ENCODE results near the gene TNNT2. TPM values are rescaled to one million over a fixed set of nuclear protein-coding genes. Genes with fewer than 3 reads are reported as not detected.

TNNT2 gene
- total and polyA plus RNA-seq, 2 of the 4 experiments (the other 2 are of a cell fraction), result 0.18 to 1.2 TPM

DNA sequence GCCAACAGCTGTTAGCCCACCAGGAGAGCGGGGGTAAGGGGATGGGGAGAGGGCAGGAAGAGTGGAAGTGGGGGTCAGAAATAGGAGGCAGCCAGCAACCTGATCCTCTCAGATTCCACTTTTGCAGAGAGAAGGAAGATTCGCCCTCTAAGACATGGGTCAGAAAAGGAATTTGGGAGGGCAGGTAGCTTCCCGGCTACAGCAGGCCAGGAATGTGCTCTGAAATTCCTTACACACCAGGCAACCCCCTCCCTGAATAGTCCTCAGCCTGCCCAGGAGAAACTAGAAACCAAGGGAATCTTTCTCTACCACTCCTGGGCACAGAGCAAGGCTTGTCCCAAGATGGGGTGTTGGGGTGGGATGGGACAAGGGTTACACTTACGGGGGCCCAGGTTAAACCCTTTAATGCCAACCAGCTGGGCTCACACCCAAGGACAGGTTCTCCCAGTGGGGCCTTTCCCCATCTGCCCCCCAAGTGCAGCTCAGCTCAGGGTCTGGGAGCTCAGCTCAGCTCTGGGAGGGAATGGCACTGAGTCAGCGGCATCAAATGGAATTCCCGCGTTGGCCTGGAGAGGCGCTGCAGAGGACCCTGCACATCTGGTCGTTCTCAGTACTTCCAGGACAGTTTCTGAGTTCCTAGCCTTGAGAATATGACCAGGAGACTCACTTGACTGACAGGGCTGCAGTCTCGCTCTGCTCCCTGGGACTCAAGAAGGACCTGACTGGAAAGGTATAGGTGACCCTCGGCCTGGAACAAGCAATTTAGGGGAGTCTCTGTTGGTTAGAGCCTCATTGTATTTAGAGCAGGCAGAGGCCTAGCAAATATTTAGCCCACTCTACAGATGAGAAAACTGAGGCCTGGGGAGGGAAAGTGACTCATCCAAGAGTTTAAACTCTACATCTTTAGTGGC, 761 bp downstream of the TNNT2 start:
- Histone ChIP-seq H2AK5ac (ENCODE audit: low read depth, low read length) (no peak overlapping the region), H3K4ac (ENCODE audit: low read depth, low read length) (no peak overlapping the region), H3K56ac (ENCODE audit: extremely low read depth, insufficient read depth, low read length) (no peak overlapping the region), H2AFZ (replicated peaks; ENCODE audit: low read length, poor library complexity) (peak overlapping the region; percentile 60), H3K27ac (ENCODE audit: insufficient read depth, low read length) (no peak overlapping the region), H2BK5ac (ENCODE audit: low read depth, low read length, poor library complexity, severe bottlenecking) (no peak overlapping the region), H3K4me1 (ENCODE audit: control insufficient read depth, insufficient read depth, low read length) (peaks cover 11% of the 10 kb centered on the region; the same call in 1 of the 2 replicates), H2BK120ac (ENCODE audit: low read depth, low read length) (no peak overlapping the region), H4K20me1 (ENCODE audit: insufficient read depth, low read length) (no peaks in the 10 kb centered on the region), H3K9me3 (ENCODE audit: control insufficient read depth, insufficient read depth, low read length) (no peaks in the 10 kb centered on the region; the same call in 1 of the 2 replicates), H3K18ac (ENCODE audit: low read depth, low read length) (no peak overlapping the region; the same call in 1 of the 2 replicates), H3K9me1 (ENCODE audit: insufficient read depth, low read length) (no peaks in the 10 kb centered on the region), H2AK9ac (replicated peaks; ENCODE audit: low read depth, low read length, poor library complexity) (no peak overlapping the region), H3K79me1 (ENCODE audit: low read depth in 1 of 2, low read length in 2 of 2) (no peaks in the 10 kb centered on the region), H3K4me3 (ENCODE audit: insufficient read depth, low read depth, low read length) (no peak overlapping the region), H2BK15ac (ENCODE audit: low read depth, low read length) (no peak overlapping the region; the same call in 2 of the 3 replicates), H3K27me3 (ENCODE audit: control insufficient read depth, insufficient read depth, low read length) (peaks cover 44% of the 10 kb centered on the region), H3K9ac (ENCODE audit: low read depth, low read length) (no peak overlapping the region), H3K4me2 (ENCODE audit: low read depth, low read length) (no peak overlapping the region), H2BK20ac (ENCODE audit: low read depth, low read length) (no peak overlapping the region), H4K8ac (ENCODE audit: low read depth in 2 of 2, low read length in 2 of 2) (no peak overlapping the region), H3K23ac (ENCODE audit: low read depth, low read length) (no peak overlapping the region), H4K5ac (ENCODE audit: low read depth, low read length) (no peak overlapping the region), H3K14ac (replicated peaks; ENCODE audit: low read depth, low read length) (no peak overlapping the region), H3K36me3 (ENCODE audit: control insufficient read depth, insufficient read depth, low read length) (no peaks in the 10 kb centered on the region), H4K91ac (ENCODE audit: insufficient read depth, low read depth, low read length) (no peak overlapping the region; the same call in 1 of the 2 replicates)
- CTCF ChIA-PET, result interaction anchor here (0.7 to 1.3 kb wide), 6 partner anchors 9 to 32 kb away, joined by 3 to 4 read pairs (median 3); no protein-coding TSS in a partner anchor
- BruUV-seq (replicated peaks), result no TSS peak
- TF ChIP-seq ELK1 (IDR thresholded peaks at IDR 0.05; ENCODE audit: borderline replicate concordance, low read depth, low read length) (no peak), USF2 (IDR thresholded peaks at IDR 0.05; ENCODE audit: low read depth, low read length) (no peak), MAFK (IDR thresholded peaks at IDR 0.05; ENCODE audit: low read depth, low read length) (peak; percentile 14; the same call in 1 of the 2 replicates), NFE2L2 (IDR thresholded peaks at IDR 0.05; ENCODE audit: low read depth, low read length) (no peak), POLR2A (IDR thresholded peaks at IDR 0.05; ENCODE audit: low read depth, low read length) (no peak), BHLHE40 (IDR thresholded peaks at IDR 0.05; ENCODE audit: low read depth, low read length) (no peak), RAD21 (IDR thresholded peaks at IDR 0.05; ENCODE audit: low read length) (peak; percentile 49), MAZ (IDR thresholded peaks at IDR 0.05; ENCODE audit: borderline replicate concordance, low read depth, low read length) (no peak)
- TF ChIP-seq, protein P1, sequence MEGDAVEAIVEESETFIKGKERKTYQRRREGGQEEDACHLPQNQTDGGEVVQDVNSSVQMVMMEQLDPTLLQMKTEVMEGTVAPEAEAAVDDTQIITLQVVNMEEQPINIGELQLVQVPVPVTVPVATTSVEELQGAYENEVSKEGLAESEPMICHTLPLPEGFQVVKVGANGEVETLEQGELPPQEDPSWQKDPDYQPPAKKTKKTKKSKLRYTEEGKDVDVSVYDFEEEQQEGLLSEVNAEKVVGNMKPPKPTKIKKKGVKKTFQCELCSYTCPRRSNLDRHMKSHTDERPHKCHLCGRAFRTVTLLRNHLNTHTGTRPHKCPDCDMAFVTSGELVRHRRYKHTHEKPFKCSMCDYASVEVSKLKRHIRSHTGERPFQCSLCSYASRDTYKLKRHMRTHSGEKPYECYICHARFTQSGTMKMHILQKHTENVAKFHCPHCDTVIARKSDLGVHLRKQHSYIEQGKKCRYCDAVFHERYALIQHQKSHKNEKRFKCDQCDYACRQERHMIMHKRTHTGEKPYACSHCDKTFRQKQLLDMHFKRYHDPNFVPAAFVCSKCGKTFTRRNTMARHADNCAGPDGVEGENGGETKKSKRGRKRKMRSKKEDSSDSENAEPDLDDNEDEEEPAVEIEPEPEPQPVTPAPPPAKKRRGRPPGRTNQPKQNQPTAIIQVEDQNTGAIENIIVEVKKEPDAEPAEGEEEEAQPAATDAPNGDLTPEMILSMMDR (conservative IDR thresholded peaks at IDR 0.05; ENCODE audit: low read depth, low read length), result peak; percentile 69
- in situ Hi-C loops (cut with MboI; ENCODE audit: low sequenced_read_pairs) (no loop called here), intact Hi-C loops (cut with micrococcal nuclease) (no loop called here), dilution Hi-C loops (cut with HindIII; ENCODE audit: low sequenced_read_pairs, unreplicated experiment) (no loop called here)
- POLR2A ChIA-PET (ENCODE audit: unreplicated experiment), result no interaction called here
- peak; percentile 78 for ATAC-seq (ENCODE audit: low read depth)
- DNase-seq, result peak; percentile 46
- WGBS, 2 experiments (ENCODE audit: extremely low coverage in 2 of 2, insufficient read length in 1 of 2), result 24% methylated on average over 6 of the region's 11 CpGs; no CpG with 5 or more reads in 1 of the 2 experiments

Data from IMR-90 (cell line).